HEK293 (cell line): ENCODE measurements around the gene TMEM158.

Experiments used
- CTCF ChIA-PET: fragments of 350-600 bp; formaldehyde crosslinking; extraction: SDS; loops from one replicate; lab custom pipeline; 2021; ENCODE audit warnings: antibody characterized with exemption; lab: Yijun Ruan, JAX
- POLR2A ChIA-PET: fragments of 300-600 bp; formaldehyde crosslinking; extraction: SDS; loops from one replicate; lab custom pipeline; 2020; ENCODE audit warnings: antibody characterized with exemption, inconsistent platforms; lab: Yijun Ruan, JAX
- H3K27ac ChIP-seq: fragments of 200-500 bp; sonication (Bioruptor generic); 2 replicates; pipeline ENCODE4 v1.5.1; 2014; ENCODE audit warnings: low read depth, low read length, control low read depth, inconsistent platforms; ENCODE audit errors: extremely low read depth
- H3K36me3 ChIP-seq, 2 experiments: fragments of 200-500 bp in 1 of 2; sonication (Bioruptor generic) in 1 of 2; 1 replicate in 1 of 2; 2 replicates in 1 of 2; pipeline ENCODE4 v1.5.1; 2014 to 2017; ENCODE audit warnings: inconsistent platforms in 2 of 2, low read length in 2 of 2; ENCODE audit not compliant: control insufficient read depth in 2 of 2, insufficient read depth in 1 of 2
- H3K4me1 ChIP-seq: fragments of 200-500 bp; sonication (Bioruptor generic); 2 replicates; pipeline ENCODE4 v1.5.1; 2014; ENCODE audit warnings: mild to moderate bottlenecking, low read length, inconsistent platforms; ENCODE audit not compliant: control insufficient read depth, insufficient read depth
- H3K4me3 ChIP-seq: 2 replicates; pipeline ENCODE4 v1.5.1; 2011; ENCODE audit warnings: low read depth, mild to moderate bottlenecking, control low read depth, low read length, moderate library complexity
- H3K9me3 ChIP-seq: fragments of 200-500 bp; sonication (Bioruptor generic); 2 replicates; pipeline ENCODE4 v1.5.1; 2014; ENCODE audit warnings: low read depth, low read length, inconsistent platforms; ENCODE audit not compliant: control insufficient read depth, insufficient read depth
- AEBP2 ChIP-seq: fragments of 450-650 bp; formaldehyde crosslinking; IDR thresholded peaks from 2 replicates; pipeline ENCODE4 v1.5.1; 2016; ENCODE audit warnings: missing biosample characterization, missing genetic modification characterization, borderline replicate concordance
- GFI1B ChIP-seq: fragments of 450-650 bp; formaldehyde crosslinking; IDR thresholded peaks from 2 replicates; pipeline ENCODE4 v1.5.1; 2016; ENCODE audit warnings: missing biosample characterization, missing genetic modification characterization
- PBX3 ChIP-seq: sonication (generic); formaldehyde crosslinking; IDR thresholded peaks from 2 replicates; pipeline ENCODE4 v1.8.1; 2022; ENCODE audit warnings: mild to moderate bottlenecking, moderate library complexity, missing genetic modification reagents
- PRDM1 ChIP-seq: fragments of 450-650 bp; formaldehyde crosslinking; IDR thresholded peaks from 2 replicates; pipeline ENCODE4; 2016; ENCODE audit warnings: missing biosample characterization, missing genetic modification characterization
- REPIN1 ChIP-seq: fragments of 450-650 bp; formaldehyde crosslinking; IDR thresholded peaks from 2 replicates; pipeline ENCODE4 v1.5.1; 2017; ENCODE audit warnings: missing biosample characterization, missing genetic modification characterization, low read depth
- SCRT2 ChIP-seq: fragments of 450-650 bp; formaldehyde crosslinking; IDR thresholded peaks from 2 replicates; pipeline ENCODE4 v1.5.1; 2016; ENCODE audit warnings: missing biosample characterization, missing genetic modification characterization
- SP2 ChIP-seq: fragments of 450-650 bp; formaldehyde crosslinking; IDR thresholded peaks from 2 replicates; pipeline ENCODE4 v1.5.1; 2016; ENCODE audit warnings: missing biosample characterization, missing genetic modification characterization
- ZBTB26 ChIP-seq: fragments of 450-650 bp; formaldehyde crosslinking; optimal IDR thresholded peaks from 2 replicates; pipeline ENCODE3; 2016; ENCODE audit warnings: missing biosample characterization, mild to moderate bottlenecking, missing genetic modification characterization
- ZFHX2 ChIP-seq: fragments of 450-650 bp; formaldehyde crosslinking; conservative IDR thresholded peaks from 2 replicates; pipeline ENCODE4 v1.5.1; 2016; ENCODE audit warnings: missing biosample characterization, missing genetic modification characterization
- ZNF140 ChIP-seq: fragments of 450-650 bp; formaldehyde crosslinking; IDR thresholded peaks from 2 replicates; pipeline ENCODE4 v1.5.1; 2016; ENCODE audit warnings: missing biosample characterization, missing genetic modification characterization
- ZNF169 ChIP-seq: fragments of 450-650 bp; formaldehyde crosslinking; IDR thresholded peaks from 2 replicates; pipeline ENCODE4 v1.5.1; 2016; ENCODE audit warnings: missing biosample characterization, missing genetic modification characterization
- ZNF324 ChIP-seq: fragments of 450-650 bp; formaldehyde crosslinking; IDR thresholded peaks from 2 replicates; pipeline ENCODE4 v1.5.1; 2016; ENCODE audit warnings: missing biosample characterization, missing genetic modification characterization
- ZNF341 ChIP-seq: fragments of 450-650 bp; formaldehyde crosslinking; IDR thresholded peaks from 2 replicates; pipeline ENCODE4; 2016; ENCODE audit warnings: low read depth, missing biosample characterization, missing genetic modification characterization
- ZNF366 ChIP-seq: fragments of 450-650 bp; formaldehyde crosslinking; conservative IDR thresholded peaks from 2 replicates; pipeline ENCODE4 v1.5.1; 2016; ENCODE audit warnings: missing biosample characterization, missing genetic modification characterization
- ZNF514 ChIP-seq: fragments of 450-650 bp; formaldehyde crosslinking; IDR thresholded peaks from 2 replicates; pipeline ENCODE4 v1.5.1; 2016; ENCODE audit warnings: missing biosample characterization, missing genetic modification characterization
- ZNF530 ChIP-seq: fragments of 450-650 bp; formaldehyde crosslinking; IDR thresholded peaks from 2 replicates; pipeline ENCODE4 v1.5.1; 2016; ENCODE audit warnings: low read depth, missing biosample characterization, missing genetic modification characterization
- ZNF558 ChIP-seq: fragments of 450-650 bp; formaldehyde crosslinking; IDR thresholded peaks from 2 replicates; pipeline ENCODE4 v1.5.1; 2016; ENCODE audit warnings: missing biosample characterization, missing genetic modification characterization
- ZNF600 ChIP-seq: fragments of 450-650 bp; formaldehyde crosslinking; IDR thresholded peaks from 2 replicates; pipeline ENCODE4 v1.5.1; 2016; ENCODE audit warnings: missing biosample characterization, missing genetic modification characterization
- ZNF621 ChIP-seq: fragments of 450-650 bp; formaldehyde crosslinking; IDR thresholded peaks from 2 replicates; pipeline ENCODE4 v1.5.1; 2017; ENCODE audit warnings: missing biosample characterization, missing genetic modification characterization
- ZNF623 ChIP-seq: fragments of 450-650 bp; formaldehyde crosslinking; IDR thresholded peaks from 2 replicates; pipeline ENCODE4 v1.5.1; 2016; ENCODE audit warnings: missing biosample characterization, missing genetic modification characterization
- ZNF639 ChIP-seq: fragments of 450-650 bp; formaldehyde crosslinking; IDR thresholded peaks from 2 replicates; pipeline ENCODE4 v1.5.1; 2016; ENCODE audit warnings: missing biosample characterization, missing genetic modification characterization
- ZNF664 ChIP-seq: fragments of 450-650 bp; formaldehyde crosslinking; IDR thresholded peaks from 2 replicates; pipeline ENCODE4 v1.5.1; 2016; ENCODE audit warnings: missing biosample characterization, missing genetic modification characterization
- ZNF670 ChIP-seq: fragments of 450-650 bp; formaldehyde crosslinking; IDR thresholded peaks from 2 replicates; pipeline ENCODE4 v1.5.1; 2016; ENCODE audit warnings: missing biosample characterization, missing genetic modification characterization, low read depth
- ZNF76 ChIP-seq: fragments of 450-650 bp; formaldehyde crosslinking; IDR thresholded peaks from 2 replicates; pipeline ENCODE4; 2016; ENCODE audit warnings: low read depth, missing biosample characterization, missing genetic modification characterization, borderline replicate concordance
- TF ChIP-seq, protein P1 (sequence below): fragments of 450-650 bp; formaldehyde crosslinking; IDR thresholded peaks from 2 replicates; pipeline ENCODE4 v1.5.1; 2017; ENCODE audit warnings: missing biosample characterization, missing genetic modification characterization
- TF ChIP-seq, protein P2 (sequence below): fragments of 450-650 bp; formaldehyde crosslinking; IDR thresholded peaks from 2 replicates; pipeline ENCODE4 v1.5.1; 2016; ENCODE audit warnings: missing biosample characterization, missing genetic modification characterization
- TF ChIP-seq, protein P3 (sequence below): fragments of 450-650 bp; formaldehyde crosslinking; IDR thresholded peaks from 2 replicates; pipeline ENCODE4 v1.5.1; 2016; ENCODE audit warnings: missing biosample characterization, missing genetic modification characterization

TMEM158 gene

DNA sequence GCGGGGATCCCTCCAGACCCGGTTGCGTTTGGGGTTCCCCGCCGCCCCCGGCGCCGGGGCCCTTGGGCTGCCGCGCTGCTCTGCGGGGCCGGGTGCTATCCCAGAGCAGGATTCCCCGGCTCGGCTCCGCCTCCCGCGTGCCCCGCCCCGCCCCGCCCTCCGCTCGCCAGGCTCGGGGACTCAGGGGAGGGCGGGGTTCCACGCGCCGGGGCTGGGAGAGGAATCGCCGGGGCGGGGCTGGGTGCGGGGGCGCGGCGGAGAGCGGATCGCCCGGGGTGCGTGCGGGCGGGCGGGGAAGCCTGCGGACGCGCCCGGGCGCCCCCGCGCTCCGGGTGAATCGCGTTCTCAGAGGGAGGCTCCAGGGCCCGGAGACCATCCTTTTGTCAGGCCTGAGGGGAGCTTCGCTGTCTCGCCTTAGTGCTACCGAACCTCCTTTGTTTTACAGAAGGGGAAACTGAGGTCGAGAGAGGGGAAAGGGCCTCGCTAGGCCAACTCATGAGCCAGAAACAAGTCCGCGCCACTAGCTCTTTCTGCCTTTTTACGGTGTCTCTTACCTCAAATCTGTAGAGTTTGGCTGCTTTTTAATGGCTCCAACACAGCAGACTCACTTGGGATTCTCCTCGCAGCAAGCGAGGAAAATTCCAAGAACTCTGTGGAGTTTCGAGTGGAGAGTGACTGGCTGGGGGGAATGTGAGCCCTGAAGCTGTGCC lies at the start of gene TMEM158:
Gene TMEM158, minus strand, starts transcription at position 82 of the 710 bp plus-strand sequence. CDS start 260 bp downstream, outside the sequence.
- Histone ChIP-seq H3K9me3 (no peaks in the 10 kb centered on the region), H3K4me3 (peak within 1 kb of the TSS; percentile 69), H3K27ac (no peak within 1 kb of the TSS), H3K36me3 (no peaks in the 10 kb centered on the region), H3K4me1 (peaks cover 4% of the 10 kb centered on the region; the same call in 1 of the 2 replicates)
- POLR2A ChIA-PET = no interaction called here
- CTCF ChIA-PET = interaction anchor here (0.6 to 2.1 kb wide), 3 partner anchors 16 to 981 kb away, joined by 4 to 8 read pairs (median 6); no protein-coding TSS in a partner anchor
- TF ChIP-seq ZNF623 = no peak
- peak; percentile 15; the same call in 1 of the 2 replicates for TF ChIP-seq ZFHX2 (tag by site-specific recombination)
- no peak for TF ChIP-seq ZNF639 (tag by site-specific recombination)
- no peak for TF ChIP-seq ZNF366
- TF ChIP-seq ZNF514 = no peak
- no peak for TF ChIP-seq ZNF324 (tag by site-specific recombination)
- no peak for TF ChIP-seq ZNF600 (tag by site-specific recombination)
- no peak for TF ChIP-seq AEBP2
- no peak for TF ChIP-seq SCRT2 (tag by site-specific recombination)
- no peak for TF ChIP-seq ZNF530 (tag by site-specific recombination)
- no peak for TF ChIP-seq ZNF621 (tag by site-specific recombination)
- TF ChIP-seq, protein P1, sequence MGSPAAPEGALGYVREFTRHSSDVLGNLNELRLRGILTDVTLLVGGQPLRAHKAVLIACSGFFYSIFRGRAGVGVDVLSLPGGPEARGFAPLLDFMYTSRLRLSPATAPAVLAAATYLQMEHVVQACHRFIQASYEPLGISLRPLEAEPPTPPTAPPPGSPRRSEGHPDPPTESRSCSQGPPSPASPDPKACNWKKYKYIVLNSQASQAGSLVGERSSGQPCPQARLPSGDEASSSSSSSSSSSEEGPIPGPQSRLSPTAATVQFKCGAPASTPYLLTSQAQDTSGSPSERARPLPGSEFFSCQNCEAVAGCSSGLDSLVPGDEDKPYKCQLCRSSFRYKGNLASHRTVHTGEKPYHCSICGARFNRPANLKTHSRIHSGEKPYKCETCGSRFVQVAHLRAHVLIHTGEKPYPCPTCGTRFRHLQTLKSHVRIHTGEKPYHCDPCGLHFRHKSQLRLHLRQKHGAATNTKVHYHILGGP (tag by site-specific recombination) = no peak
- TF ChIP-seq ZNF558 = no peak
- peak; percentile 18; the same call in 1 of the 2 replicates for TF ChIP-seq SP2
- no peak for TF ChIP-seq ZNF140 (tag by site-specific recombination)
- no peak for TF ChIP-seq ZNF76
- no peak for TF ChIP-seq ZNF169 (tag by site-specific recombination)
- TF ChIP-seq ZBTB26 (tag by site-specific recombination) = peak; percentile 31
- TF ChIP-seq REPIN1 (tag by site-specific recombination) = no peak
- TF ChIP-seq PBX3 (CRISPR knock-in tag) = no peak
- TF ChIP-seq, protein P2, sequence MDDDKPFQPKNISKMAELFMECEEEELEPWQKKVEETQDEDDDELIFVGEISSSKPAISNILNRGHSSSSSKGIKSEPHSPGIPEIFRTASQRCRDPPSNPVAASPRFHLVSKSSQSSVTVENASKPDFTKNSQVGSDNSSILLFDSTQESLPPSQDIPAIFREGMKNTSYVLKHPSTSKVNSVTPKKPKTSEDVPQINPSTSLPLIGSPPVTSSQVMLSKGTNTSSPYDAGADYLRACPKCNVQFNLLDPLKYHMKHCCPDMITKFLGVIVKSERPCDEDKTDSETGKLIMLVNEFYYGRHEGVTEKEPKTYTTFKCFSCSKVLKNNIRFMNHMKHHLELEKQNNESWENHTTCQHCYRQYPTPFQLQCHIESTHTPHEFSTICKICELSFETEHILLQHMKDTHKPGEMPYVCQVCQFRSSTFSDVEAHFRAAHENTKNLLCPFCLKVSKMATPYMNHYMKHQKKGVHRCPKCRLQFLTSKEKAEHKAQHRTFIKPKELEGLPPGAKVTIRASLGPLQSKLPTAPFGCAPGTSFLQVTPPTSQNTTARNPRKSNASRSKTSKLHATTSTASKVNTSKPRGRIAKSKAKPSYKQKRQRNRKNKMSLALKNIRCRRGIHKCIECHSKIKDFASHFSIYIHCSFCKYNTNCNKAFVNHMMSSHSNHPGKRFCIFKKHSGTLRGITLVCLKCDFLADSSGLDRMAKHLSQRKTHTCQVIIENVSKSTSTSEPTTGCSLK (tag by site-specific recombination) = no peak
- TF ChIP-seq, protein P3, sequence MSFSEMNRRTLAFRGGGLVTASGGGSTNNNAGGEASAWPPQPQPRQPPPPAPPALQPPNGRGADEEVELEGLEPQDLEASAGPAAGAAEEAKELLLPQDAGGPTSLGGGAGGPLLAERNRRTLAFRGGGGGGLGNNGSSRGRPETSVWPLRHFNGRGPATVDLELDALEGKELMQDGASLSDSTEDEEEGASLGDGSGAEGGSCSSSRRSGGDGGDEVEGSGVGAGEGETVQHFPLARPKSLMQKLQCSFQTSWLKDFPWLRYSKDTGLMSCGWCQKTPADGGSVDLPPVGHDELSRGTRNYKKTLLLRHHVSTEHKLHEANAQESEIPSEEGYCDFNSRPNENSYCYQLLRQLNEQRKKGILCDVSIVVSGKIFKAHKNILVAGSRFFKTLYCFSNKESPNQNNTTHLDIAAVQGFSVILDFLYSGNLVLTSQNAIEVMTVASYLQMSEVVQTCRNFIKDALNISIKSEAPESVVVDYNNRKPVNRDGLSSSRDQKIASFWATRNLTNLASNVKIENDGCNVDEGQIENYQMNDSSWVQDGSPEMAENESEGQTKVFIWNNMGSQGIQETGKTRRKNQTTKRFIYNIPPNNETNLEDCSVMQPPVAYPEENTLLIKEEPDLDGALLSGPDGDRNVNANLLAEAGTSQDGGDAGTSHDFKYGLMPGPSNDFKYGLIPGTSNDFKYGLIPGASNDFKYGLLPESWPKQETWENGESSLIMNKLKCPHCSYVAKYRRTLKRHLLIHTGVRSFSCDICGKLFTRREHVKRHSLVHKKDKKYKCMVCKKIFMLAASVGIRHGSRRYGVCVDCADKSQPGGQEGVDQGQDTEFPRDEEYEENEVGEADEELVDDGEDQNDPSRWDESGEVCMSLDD (tag by site-specific recombination) = no peak
- no peak for TF ChIP-seq GFI1B
- no peak for TF ChIP-seq ZNF341 (tag by site-specific recombination)
- TF ChIP-seq PRDM1 = no peak
- TF ChIP-seq ZNF664 (tag by site-specific recombination) = no peak
- TF ChIP-seq ZNF670 (tag by site-specific recombination) = no peak
